ENCODE data around the gene PUS7L. TPM values are rescaled to one million over a fixed set of nuclear protein-coding genes. Genes with fewer than 3 reads are reported as not detected.

PUS7L gene
- total RNA-seq, 2 experiments from 2014 or later = 16.7 to 18.7 TPM

- DNase-seq (no peak), ATAC-seq (no peak)
- no peak overlapping the region for H3K4me3 Mint-ChIP-seq
- H3K9me3 Mint-ChIP-seq = no peaks in the 10 kb centered on the region
- no peak overlapping the region for H3K27ac Mint-ChIP-seq
- peaks cover 24% of the 10 kb centered on the region for H3K36me3 Mint-ChIP-seq (ENCODE audit: low read depth)
- POLR2A ChIA-PET = interaction anchor here (1.3 kb wide), 1 partner anchor 10 kb away, joined by 3 read pairs; no protein-coding TSS in a partner anchor
- no peak for TF ChIP-seq CTCF (IDR thresholded peaks at IDR 0.05)
- no peaks in the 10 kb centered on the region for H3K4me1 Mint-ChIP-seq (ENCODE audit: low read depth)
- CTCF ChIA-PET = no interaction called here
- intact Hi-C loops (cut with micrococcal nuclease) = no loop called here
- H3K27me3 Mint-ChIP-seq = no peaks in the 10 kb centered on the region
These were observed 20.9 kb downstream of the PUS7L start for GRCh38 chr12:43737646-43738045.

DNA sequence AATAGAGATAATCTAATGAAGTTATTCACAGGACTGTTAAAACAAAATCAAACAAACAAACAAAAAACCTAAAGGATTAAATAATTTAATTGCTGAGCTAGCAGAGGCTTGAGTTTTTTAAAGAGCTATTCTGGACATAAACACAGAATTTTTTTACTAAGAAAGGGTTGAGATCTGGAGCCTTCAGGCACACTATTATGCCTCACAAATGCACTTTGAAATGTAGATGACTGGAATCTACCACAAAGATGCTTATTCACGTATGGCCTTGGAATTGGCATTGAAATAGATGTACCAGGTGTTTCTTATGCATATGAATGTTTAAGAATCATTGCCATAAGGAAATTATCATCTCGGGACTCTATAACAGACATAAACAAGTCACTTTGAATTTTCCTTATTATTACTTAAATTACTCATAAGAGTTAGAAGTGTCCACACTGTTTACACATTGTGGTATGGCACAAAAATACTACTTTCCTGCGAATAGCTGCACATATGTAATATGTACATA is 21.6 kb downstream of the PUS7L start:
- POLR2A ChIA-PET = no interaction called here
- Mint-ChIP-seq H3K4me3 (no peak overlapping the region), H3K27ac (no peak overlapping the region), H3K27me3 (no peaks in the 10 kb centered on the region), H3K4me1 (ENCODE audit: low read depth) (no peaks in the 10 kb centered on the region), H3K9me3 (no peaks in the 10 kb centered on the region), H3K36me3 (ENCODE audit: low read depth) (peaks cover 21% of the 10 kb centered on the region)
- CTCF ChIA-PET = no interaction called here
- intact Hi-C loops (cut with micrococcal nuclease) = no loop called here
- ATAC-seq (no peak), DNase-seq (no peak)
- no peak for TF ChIP-seq CTCF (IDR thresholded peaks at IDR 0.05)

DNA sequence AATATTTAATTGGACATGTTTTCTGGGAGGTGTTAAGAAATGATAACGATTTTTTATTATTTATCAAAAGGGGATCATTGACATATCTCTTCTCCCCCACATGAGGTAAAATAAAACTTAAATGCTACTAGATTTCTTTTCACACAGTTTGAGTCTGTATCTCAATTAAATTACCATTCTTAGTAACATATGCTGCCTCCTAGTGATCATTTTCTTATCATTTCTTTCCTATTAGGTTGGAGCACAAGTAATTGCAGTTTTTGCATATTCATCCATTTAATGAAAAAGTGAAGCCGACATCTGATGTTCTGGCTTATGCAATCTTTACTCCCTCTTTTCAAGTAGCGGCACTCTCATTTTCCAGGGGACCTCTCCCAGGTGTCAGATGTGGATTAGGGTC is 24.9 kb downstream of the PUS7L start:
- no peak for DNase-seq
- Mint-ChIP-seq H3K36me3 (ENCODE audit: low read depth) (peaks cover 27% of the 10 kb centered on the region), H3K4me1 (ENCODE audit: low read depth) (peaks cover 15% of the 10 kb centered on the region), H3K27ac (no peak overlapping the region), H3K4me3 (no peak overlapping the region), H3K27me3 (no peaks in the 10 kb centered on the region), H3K9me3 (no peaks in the 10 kb centered on the region)
- POLR2A ChIA-PET = no interaction called here
- intact Hi-C loops (cut with micrococcal nuclease) = no loop called here
- ATAC-seq = no peak
- CTCF ChIA-PET = no interaction called here
- no peak for TF ChIP-seq CTCF (IDR thresholded peaks at IDR 0.05)

DNA sequence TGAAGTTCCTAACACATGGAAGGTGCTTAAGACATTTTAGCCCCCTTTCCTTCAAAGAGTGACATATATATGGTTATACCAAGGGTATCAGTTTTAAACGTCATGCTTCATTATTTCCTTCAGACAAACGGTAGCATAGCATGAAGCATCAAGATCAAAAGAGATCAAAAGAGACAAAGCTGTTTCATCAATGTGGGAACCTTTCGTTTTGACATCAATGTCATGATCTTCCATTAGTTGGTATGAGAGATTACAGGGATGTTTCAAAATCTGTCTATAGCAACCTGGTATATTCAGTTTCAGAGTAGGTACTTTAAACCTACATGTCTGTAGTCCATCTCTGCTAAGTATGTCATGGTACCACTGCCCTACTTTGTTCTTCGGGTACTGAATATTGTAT is 28.3 kb downstream of the PUS7L start:
- ChIA-PET CTCF (interaction anchor here (1.3 kb wide), 1 partner anchor 285 kb away, joined by 3 read pairs; no protein-coding TSS in a partner anchor), POLR2A (interaction anchor here (1.1 kb wide), 1 partner anchor 29 kb away, joined by 4 read pairs; the partner anchor contains the start of genes IRAK4 and PUS7L)
- Mint-ChIP-seq H3K27me3 (no peaks in the 10 kb centered on the region), H3K36me3 (ENCODE audit: low read depth) (peaks cover 23% of the 10 kb centered on the region), H3K4me3 (no peak overlapping the region), H3K9me3 (no peaks in the 10 kb centered on the region), H3K27ac (no peak overlapping the region), H3K4me1 (ENCODE audit: low read depth) (peaks cover 15% of the 10 kb centered on the region)
- no peak for DNase-seq
- TF ChIP-seq CTCF (IDR thresholded peaks at IDR 0.05) = no peak
- intact Hi-C loops (cut with micrococcal nuclease) = no loop called here
- ATAC-seq = peak; percentile 91

GRCh38 chr12:43728698-43729097 is 29.9 kb downstream of the PUS7L start:
- Mint-ChIP-seq H3K36me3 (ENCODE audit: low read depth) (peaks cover 24% of the 10 kb centered on the region), H3K9me3 (no peaks in the 10 kb centered on the region), H3K4me3 (no peak overlapping the region), H3K4me1 (ENCODE audit: low read depth) (peaks cover 15% of the 10 kb centered on the region), H3K27me3 (no peaks in the 10 kb centered on the region), H3K27ac (no peak overlapping the region)
- ChIA-PET CTCF (no interaction called here), POLR2A (no interaction called here)
- DNase-seq = no peak
- intact Hi-C loops (cut with micrococcal nuclease) = no loop called here
- ATAC-seq = no peak
- no peak for TF ChIP-seq CTCF (IDR thresholded peaks at IDR 0.05)
